ENCODE measurements around the gene RNF113B.

RNF113B gene

GRCh38 chr13:98150832-98151479 is 26.1 kb downstream of the RNF113B start:
- TF ChIP-seq MYC (IDR thresholded peaks at IDR 0.05; ENCODE audit: low read depth, low read length) (no peak), MAX (IDR thresholded peaks at IDR 0.05; ENCODE audit: low read depth, low read length) (no peak), POLR2A (IDR thresholded peaks at IDR 0.05; ENCODE audit: extremely low read depth, insufficient read length) (no peak), CTCF (IDR thresholded peaks at IDR 0.05; ENCODE audit: low read depth, low read length) (no peak)
- DNase-seq (ENCODE audit: low read depth) = no peak
- H3K4me3 ChIP-seq (ENCODE audit: low read depth, low read length) = no peak overlapping the region

- DNase-seq (ENCODE audit: low read depth) = no peak
- TF ChIP-seq POLR2A (IDR thresholded peaks at IDR 0.05; ENCODE audit: extremely low read depth, insufficient read length) (no peak), CTCF (IDR thresholded peaks at IDR 0.05; ENCODE audit: low read depth, low read length) (no peak), MYC (IDR thresholded peaks at IDR 0.05; ENCODE audit: low read depth, low read length) (no peak), MAX (IDR thresholded peaks at IDR 0.05; ENCODE audit: low read depth, low read length) (no peak)
Measured at GRCh38 chr13:98147521-98147920, 29.5 kb downstream of the RNF113B start.

GRCh38 chr13:98144801-98145350 is 32.2 kb downstream of the RNF113B start:
- H3K4me3 ChIP-seq (ENCODE audit: low read depth, low read length) = no peak overlapping the region
- TF ChIP-seq CTCF (IDR thresholded peaks at IDR 0.05; ENCODE audit: low read depth, low read length) (no peak), POLR2A (IDR thresholded peaks at IDR 0.05; ENCODE audit: extremely low read depth, insufficient read length) (no peak), MAX (IDR thresholded peaks at IDR 0.05; ENCODE audit: low read depth, low read length) (no peak), MYC (IDR thresholded peaks at IDR 0.05; ENCODE audit: low read depth, low read length) (no peak)
- DNase-seq (ENCODE audit: low read depth) = no peak

More at GRCh38 chr13:98147521-98147920, 29.5 kb downstream of the RNF113B start:
- H3K4me3 ChIP-seq (ENCODE audit: low read depth, low read length) = no peak overlapping the region

- no peak overlapping the region for H3K4me3 ChIP-seq (ENCODE audit: low read depth, low read length)
- TF ChIP-seq MAX (IDR thresholded peaks at IDR 0.05; ENCODE audit: low read depth, low read length) = no peak
- no peak for TF ChIP-seq MYC (IDR thresholded peaks at IDR 0.05; ENCODE audit: low read depth, low read length)
- no peak for TF ChIP-seq POLR2A (IDR thresholded peaks at IDR 0.05; ENCODE audit: extremely low read depth, insufficient read length)
- no peak for TF ChIP-seq CTCF (IDR thresholded peaks at IDR 0.05; ENCODE audit: low read depth, low read length)
- DNase-seq (ENCODE audit: low read depth) = peak; percentile 47
Measured at GRCh38 chr13:98144027-98144741, 32.9 kb downstream of the RNF113B start.

GRCh38 chr13:98143601-98144026 is 33.5 kb downstream of the RNF113B start:
- TF ChIP-seq CTCF (IDR thresholded peaks at IDR 0.05; ENCODE audit: low read depth, low read length) (no peak), MYC (IDR thresholded peaks at IDR 0.05; ENCODE audit: low read depth, low read length) (no peak), POLR2A (IDR thresholded peaks at IDR 0.05; ENCODE audit: extremely low read depth, insufficient read length) (no peak), MAX (IDR thresholded peaks at IDR 0.05; ENCODE audit: low read depth, low read length) (no peak)
- no peak overlapping the region for H3K4me3 ChIP-seq (ENCODE audit: low read depth, low read length)
- DNase-seq (ENCODE audit: low read depth) = no peak
